Activated CD4-positive, alpha-beta T cell treated with anti-CD3 and anti-CD28 coated beads, Interleukin-2, amount 50 U/mL, for 1 hour (primary cell): Measurements from ENCODE around the gene HSPBP1.

Source experiments
- DNase-seq: peaks from one replicate; pipeline ENCODE4 v3.0.0-alpha.2; 2020

The HSPBP1 gene

GRCh38 chr19:55304279-55304978 lies 24.5 kb upstream of the HSPBP1 start:
- DNase-seq, result no peak

GRCh38 chr19:55303477-55303876 lies 23.6 kb upstream of the HSPBP1 start:
- DNase-seq, result no peak

- DNase-seq, result no peak
Observed at GRCh38 chr19:55302318-55302703, 22.4 kb upstream of the HSPBP1 start.

DNA sequence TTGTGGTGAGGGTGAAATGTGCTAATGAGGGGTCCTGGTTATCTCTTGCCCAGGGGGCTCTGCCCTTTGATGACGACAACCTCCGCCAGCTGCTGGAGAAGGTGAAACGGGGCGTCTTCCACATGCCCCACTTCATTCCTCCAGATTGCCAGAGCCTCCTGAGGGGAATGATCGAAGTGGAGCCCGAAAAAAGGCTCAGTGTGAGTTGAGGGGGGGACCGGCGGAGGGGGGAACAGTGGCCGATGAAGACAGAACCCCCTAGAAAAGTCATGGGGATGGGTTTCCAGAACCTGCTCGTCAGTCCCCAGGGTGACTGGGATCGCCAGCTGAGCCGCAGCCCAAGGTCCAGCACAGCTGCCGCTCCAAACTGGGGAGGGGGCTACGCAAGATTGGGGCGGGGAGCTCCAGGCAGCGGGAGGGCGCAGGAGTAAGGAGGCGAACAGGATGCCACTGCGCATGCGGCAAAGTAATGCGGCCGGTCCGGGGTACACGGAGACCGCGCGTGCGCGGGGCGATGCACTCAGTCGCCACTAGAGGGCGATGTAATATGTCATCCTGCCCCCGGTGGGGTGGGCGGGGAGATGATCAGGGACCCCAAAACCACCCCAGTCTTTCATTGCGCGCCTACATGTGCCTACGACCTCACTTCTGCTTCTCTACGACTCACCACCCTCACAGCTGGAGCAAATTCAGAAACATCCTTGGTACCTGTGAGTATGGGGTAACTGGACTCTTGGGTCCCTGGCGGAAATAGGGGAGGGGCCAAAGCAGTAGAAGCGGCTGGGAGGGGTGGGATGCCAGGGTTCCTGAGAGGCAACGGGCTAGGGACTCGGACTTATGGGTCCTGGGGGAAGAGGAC lies 21.8 kb upstream of the HSPBP1 start:
- peak; percentile 93 for DNase-seq

- DNase-seq, result no peak
Observed at GRCh38 chr19:55300886-55301458, 21.1 kb upstream of the HSPBP1 start.

DNA sequence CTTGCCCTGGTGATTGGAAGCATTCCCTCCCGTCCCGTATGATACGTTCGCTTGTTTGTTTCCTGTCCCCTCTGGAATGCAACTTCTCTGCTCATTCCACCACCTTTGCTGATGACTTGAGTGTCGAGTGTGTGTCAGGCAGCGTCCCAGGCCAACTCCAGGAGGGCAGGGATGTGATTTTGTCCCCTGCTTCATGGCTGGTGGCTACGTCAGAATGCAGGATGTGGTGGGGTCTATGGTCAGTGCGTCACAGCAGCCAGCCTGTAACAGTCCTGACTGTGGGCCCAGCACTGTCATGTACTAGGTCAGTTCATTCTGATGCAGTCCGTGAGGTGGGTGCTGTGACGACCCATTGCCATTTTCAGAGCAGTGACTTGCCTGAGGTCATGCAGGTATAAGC lies 20.1 kb upstream of the HSPBP1 start:
- DNase-seq, result no peak

GRCh38 chr19:55297267-55297666 lies 17.4 kb upstream of the HSPBP1 start:
- no peak for DNase-seq

DNA sequence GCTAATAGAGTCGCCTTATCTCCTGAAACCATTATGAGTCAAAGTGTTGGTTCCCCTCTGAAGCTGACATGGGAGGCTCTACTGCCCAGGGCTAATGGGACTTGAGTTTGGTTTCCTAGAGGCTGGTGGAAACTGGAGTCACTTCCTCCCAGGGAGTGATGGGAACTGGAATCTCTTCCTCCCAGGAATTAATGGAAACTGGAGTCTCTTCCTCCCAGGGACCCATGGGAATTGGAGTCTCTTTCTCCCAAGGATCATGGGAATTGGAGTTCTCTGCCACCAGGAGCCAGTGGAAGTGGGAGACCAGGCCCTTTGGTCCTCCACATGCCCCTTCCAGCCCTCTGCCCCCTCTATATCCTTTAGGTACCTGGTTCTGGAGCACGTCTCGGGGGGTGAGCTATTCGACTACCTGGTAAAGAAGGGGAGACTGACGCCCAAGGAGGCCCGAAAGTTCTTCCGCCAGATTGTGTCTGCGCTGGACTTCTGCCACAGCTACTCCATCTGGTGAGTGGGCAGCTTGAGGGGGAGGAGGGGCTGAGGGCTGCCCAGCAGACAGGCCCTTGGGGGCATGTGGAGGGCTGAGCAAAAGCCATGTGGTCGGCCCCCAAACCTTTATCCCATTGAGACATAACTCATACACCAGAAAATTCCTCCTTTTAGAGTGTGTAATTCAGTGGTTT lies 9.3 kb upstream of the HSPBP1 start:
- no peak for DNase-seq

- no peak for DNase-seq
Observed at GRCh38 chr19:55287361-55288079, 7.6 kb upstream of the HSPBP1 start.

DNA sequence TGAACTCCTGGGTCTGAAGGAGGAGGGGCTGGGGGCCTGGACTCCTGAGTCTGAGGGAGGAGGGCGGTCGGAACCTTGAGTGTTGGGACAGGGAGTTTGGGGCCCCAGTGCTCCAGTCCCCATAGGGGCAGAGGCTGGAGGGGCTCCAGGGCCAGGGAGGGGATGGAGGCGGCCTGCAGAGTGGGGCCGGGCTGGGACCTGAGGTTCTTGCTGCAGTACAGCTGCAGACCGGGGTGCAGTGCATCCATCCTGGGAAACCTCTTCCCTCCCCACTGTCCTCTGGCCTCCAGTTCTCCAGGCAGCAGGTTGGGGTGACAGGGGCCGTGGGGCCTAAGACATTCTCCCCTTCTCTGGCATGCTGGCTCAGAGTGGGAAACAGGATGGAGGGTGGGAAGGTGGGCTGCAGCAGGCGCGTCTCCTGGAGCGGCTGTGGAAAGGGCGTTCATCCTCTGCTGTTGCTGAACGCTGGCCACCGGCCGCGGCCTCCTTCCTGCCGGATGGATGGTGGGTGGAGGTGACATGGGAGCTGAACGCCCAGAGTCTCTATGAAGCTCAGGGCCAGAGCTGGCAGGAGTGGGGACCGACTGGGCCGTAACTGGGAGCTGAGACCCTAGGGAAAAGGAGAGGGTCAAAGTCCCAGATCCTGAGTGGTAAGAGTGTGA lies 5.5 kb upstream of the HSPBP1 start:
- DNase-seq, result no peak

- DNase-seq, result no peak
Observed at GRCh38 chr19:55284405-55285058, 4.6 kb upstream of the HSPBP1 start.

DNA sequence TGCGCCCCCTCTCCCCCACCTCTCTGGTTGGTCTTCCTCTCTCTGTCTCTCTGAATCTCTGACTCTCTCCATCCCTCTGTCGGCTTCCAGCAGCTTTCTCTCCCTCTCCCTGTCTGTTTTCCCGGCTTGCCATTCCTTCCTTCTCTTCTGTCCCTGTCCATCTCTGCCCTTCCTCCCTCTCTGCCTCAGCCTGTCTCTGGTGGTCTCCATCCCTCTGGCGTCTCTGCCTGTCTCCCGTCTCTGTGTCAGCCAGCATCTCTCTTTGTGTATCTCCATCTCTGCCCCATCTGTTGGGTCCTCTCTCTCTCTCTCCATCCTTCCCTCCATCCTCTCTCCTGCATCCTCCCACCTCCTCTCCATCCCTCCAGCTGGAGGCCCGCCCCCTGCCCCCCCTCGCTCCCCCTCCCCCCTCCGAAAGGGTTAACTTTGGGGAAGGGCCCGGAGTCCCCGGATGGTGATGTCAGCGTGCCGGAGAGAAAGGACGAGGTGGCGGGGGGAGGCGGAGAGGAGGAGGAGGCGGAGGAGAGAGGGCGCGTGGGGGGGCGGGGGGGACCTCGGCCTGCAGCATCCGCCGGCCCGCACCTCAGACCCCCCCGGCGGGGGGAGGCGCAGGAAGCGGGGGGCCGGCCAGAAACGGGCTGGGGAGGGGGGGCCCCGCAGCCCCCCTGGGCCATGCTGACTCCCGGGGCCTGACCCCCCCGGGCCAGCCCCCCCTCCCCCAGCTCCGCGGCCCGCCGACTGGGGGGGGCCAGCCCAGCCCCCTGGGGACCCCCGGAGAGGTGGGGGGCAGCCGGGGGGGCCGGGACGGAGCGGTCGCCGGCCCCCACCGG lies 3.9 kb upstream of the HSPBP1 start, which contains the start of gene BRSK1:
BRSK1 (plus strand) TSS at position 450 of the 830 bp plus-strand sequence. CDS start 446 bp downstream, outside the sequence.
- peak; percentile 48 for DNase-seq

GRCh38 chr19:55279340-55279739 lies 570 bp downstream of the HSPBP1 start:
- no peak for DNase-seq

DNA sequence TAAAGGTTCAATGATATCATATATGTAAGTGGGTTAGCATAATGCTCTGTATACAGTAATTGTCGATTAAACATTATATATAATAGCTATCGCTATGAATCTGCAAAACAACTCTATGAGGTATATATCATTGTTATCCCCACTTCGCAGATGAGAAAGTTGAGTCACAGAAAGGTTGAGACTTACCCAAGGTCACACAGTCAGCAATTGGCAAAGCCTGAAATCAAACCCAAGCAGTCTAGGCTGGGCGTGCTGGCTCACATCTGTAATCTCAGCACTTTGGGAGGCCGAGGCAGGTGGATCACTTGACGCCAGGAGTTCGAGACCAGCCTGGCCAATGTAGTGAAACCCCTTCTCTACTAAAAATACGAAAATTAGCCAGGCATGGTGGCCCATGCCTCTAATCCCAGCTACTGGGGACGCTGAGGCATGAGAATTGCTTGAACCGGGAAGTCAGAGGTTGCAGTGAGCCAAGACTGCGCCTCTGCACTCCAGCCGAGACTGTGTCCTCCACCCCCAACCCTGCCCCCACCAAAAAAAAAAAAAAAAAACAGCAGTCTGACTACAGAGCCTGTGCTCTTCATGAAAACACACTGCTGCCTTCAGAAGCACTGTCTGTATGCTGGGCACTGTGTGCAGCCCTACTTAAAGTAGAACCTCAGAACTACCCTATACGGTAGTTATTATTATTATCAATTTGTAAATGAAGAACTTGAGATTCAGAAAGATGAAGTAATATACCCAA lies 1.3 kb downstream of the HSPBP1 start:
- no peak for DNase-seq

DNA sequence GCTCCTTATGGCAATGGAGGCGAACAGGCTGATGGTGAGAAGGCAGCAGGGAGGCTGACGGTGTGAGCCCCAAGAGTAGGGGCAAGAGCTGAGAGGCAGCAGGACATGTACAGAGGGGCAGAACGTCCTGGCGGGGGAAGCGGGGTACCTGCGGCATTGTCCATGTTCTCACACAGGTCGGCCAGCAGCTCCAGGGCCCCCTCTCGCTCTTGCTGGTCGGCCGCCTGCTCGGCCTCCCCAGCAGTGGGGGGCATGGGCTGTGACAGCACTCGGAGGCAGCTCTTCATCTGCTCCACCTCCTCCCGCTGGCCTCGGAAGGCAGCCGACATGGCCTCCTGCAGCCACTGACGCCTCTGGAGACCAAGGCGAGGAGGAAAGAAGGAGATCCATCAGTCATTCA lies 2.4 kb downstream of the HSPBP1 start:
- no peak for DNase-seq

DNA sequence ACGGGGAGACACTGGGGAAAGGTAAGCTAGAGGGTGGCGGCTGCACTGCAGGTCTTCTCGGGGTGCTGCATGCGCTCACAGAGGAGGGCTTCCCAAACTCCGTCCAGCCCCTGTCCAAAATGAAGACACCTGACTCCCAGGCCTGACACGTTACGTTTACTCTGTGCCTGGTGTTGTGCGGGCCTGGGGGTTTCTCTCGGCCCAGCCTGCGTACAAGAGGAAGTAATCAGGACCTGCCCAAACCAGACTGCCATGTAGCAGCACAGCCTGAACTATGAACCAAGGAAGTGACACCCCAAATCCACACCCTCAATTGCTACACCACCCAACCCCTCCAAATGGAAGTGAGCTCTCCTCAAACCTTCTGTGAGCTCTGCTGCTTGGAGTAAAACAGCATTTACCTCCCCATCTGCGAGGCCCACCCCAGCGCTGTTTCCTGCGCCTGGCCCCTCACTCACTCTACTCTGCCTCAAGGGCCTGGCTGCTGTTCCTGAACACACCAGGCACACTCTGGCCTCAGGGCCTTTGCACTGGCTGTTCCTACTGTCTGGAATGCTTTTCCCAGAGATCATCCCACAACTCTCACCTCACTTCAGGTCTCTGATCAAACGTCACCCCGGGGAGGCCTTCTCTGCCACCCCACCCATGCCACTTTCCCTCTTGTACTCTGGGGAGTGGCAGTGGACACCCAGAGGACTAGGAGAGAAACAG lies 3.0 kb downstream of the HSPBP1 start:
- DNase-seq, result no peak

- DNase-seq, result no peak
Observed at GRCh38 chr19:55275851-55276719, 3.8 kb downstream of the HSPBP1 start.
